Measurements from ENCODE around the gene SNAPC4.

SNAPC4 gene

DNA sequence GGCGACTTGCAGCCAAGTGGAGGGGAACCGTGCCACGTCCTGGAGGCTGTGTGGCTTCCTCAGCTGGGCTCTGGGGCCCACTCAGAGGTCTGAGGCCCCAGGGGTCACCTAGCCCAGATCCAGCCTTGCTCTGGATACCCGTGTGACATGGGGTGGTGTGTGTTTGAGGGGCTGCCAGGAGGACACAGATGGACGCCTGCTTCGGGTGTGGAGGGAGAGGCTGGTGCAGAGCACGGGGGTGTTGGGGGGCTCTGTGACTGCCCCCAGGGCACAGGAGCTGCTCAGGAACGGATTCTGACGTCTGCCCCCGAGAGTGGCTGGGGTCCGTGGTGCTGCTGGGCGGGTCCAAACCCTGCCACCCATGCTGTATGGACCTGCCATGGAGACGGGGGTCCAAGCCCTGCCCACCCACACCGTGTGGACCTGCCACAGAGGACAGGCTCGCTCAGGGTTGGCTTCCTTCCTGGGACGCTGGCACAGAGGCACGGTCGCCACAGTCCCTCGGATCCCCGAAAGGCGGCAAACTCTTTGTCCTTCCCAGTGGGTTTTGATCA lies 29.2 kb upstream of the SNAPC4 start:
- TF ChIP-seq GATA3 (IDR thresholded peaks at IDR 0.05; ENCODE audit: low read depth, low read length) (no peak), GATA2 (IDR thresholded peaks at IDR 0.05; ENCODE audit: low read depth, low read length) (no peak)

DNA sequence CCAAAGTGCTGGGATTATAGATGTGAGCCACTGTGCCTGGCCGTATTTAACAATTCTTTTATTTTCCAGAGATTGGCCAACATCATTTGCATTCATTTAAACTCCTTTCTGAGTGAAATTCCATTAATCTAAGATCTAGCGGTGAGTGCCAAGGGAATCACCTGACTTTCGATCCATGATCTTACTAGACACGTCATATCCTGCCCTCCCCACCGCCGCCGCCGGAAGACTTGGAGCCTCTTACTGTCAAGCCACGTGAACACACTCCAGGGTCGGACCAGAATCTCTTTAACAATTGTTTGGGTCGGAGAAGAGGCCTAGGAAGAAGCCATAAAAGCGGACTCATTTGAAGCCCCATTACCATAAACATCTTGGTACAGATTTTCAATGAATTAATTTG lies 26.8 kb upstream of the SNAPC4 start:
- TF ChIP-seq GATA3 (IDR thresholded peaks at IDR 0.05; ENCODE audit: low read depth, low read length), result no peak

DNA sequence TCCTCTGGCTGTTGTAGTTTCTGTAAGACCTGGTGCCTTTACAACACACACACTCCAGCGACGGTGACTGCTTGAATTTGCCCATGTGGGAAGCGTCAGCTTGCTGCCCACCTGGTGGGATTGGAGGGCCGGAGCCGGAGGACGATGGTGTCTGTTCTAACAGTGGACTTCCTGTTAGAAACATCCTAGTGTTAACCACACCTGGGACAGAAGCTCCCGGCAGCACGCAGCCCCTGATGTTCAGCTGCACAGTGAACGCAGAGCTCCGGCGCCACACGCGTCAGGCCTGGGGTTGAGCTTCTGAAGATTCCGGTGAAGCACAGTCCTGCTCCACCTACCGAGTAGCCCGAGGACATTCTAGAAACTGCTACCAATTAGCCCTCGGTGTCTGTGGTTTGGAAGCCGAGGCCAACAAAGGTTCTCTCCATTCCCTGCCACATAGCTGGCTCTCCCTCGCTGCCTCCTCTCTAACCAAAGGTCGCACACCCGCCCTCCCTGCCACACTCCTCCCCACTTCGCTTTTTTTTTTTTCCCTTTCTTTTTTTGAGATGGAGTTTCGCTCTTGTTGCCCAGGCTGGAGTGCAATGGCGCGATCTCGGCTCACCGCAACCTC lies 24.9 kb upstream of the SNAPC4 start:
- TF ChIP-seq GATA3 (IDR thresholded peaks at IDR 0.05; ENCODE audit: low read depth, low read length) (no peak), GATA2 (IDR thresholded peaks at IDR 0.05; ENCODE audit: low read depth, low read length) (no peak)

DNA sequence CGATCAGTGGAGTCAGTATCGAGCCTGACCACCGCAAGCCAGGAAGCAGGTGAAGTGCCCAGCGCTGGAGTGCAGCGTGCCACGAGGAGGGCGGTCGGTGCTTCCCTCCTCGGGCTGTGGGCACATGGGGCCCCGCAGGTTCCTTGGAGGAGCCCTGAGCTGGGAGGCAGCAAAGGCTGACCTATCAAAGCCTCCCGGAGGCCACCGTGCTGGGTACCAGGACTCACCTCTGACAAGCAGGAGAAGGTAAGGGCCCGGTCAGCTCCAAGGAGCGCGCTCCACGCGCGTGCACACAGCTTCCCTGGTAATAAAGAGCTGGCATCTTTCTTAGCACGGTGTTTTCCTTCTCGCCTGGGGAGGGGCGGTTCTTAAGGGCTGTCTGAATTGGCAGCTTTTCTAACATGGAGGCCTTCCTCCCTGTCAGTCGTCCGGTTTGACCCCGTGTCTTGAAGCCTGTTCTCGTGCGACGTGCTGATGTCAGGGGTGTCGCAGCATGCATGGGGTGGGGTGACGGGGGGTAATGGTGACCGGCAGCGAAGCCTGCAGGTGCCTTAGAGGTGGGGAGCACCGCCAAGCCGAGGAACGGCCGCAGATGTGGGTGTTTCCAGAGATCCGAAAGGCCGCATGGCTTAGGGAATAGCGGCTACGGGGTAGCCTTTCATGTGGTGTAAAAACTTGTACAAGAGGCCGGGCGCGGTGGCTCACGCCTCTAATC lies 23.6 kb upstream of the SNAPC4 start:
- TF ChIP-seq GATA2 (IDR thresholded peaks at IDR 0.05; ENCODE audit: low read depth, low read length) (no peak), GATA3 (IDR thresholded peaks at IDR 0.05; ENCODE audit: low read depth, low read length) (no peak)

DNA sequence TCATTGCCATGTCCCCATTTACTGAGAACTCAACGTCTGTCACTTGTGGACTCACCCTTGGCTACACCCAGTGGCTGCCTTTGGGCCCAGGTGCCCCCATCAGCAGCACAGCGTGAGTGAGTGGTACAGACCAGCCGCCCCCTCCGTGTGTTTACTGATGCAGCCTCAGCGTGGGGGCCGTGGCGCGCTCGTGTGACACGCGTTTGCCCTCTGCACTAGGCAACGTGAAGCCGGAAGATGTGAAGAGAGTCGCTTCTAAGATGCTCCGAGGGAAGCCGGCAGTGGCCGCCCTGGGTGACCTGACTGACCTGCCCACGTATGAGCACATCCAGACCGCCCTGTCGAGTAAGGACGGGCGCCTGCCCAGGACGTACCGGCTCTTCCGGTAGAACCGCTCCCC lies 22.9 kb upstream of the SNAPC4 start:
- TF ChIP-seq GATA2 (IDR thresholded peaks at IDR 0.05; ENCODE audit: low read depth, low read length) (no peak), GATA3 (IDR thresholded peaks at IDR 0.05; ENCODE audit: low read depth, low read length) (no peak)

DNA sequence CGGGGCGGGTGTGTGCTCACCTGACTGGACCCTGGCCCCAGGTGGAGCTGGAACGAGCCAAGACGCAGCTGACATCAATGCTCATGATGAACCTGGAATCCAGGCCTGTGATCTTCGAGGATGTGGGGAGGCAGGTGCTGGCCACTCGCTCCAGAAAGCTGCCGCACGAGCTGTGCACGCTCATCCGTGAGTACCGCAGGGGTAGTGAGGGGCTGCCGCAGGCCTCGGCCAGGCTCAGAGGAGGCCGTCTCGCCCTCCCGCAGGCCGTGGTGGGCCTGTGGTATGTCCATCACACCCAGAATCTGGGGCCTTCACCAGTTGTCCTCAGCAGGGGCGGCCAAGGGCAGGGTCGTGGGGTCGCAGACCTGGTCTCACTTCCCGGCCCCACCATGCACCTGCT lies 21.8 kb upstream of the SNAPC4 start:
- no peak for TF ChIP-seq GATA2 (IDR thresholded peaks at IDR 0.05; ENCODE audit: low read depth, low read length)
- TF ChIP-seq GATA3 (IDR thresholded peaks at IDR 0.05; ENCODE audit: low read depth, low read length), result no peak

DNA sequence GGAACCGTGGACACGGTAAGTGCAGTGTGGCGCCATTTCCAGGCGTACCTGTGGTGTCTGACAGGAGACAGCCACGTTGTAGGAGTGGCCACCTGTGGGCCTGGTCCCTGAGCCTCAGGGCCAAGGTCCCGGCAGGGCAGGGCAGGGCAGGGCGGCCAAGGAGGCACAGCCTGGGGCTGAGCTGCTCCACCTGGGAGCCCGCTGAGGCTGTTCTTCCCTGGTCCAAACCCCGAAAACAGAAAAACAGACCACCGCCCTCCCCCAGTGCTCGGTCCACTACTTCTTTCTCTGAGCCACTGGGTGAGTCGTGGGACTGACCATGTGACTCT lies 19.1 kb upstream of the SNAPC4 start:
- TF ChIP-seq GATA3 (IDR thresholded peaks at IDR 0.05; ENCODE audit: low read depth, low read length) (no peak), GATA2 (IDR thresholded peaks at IDR 0.05; ENCODE audit: low read depth, low read length) (no peak)

DNA sequence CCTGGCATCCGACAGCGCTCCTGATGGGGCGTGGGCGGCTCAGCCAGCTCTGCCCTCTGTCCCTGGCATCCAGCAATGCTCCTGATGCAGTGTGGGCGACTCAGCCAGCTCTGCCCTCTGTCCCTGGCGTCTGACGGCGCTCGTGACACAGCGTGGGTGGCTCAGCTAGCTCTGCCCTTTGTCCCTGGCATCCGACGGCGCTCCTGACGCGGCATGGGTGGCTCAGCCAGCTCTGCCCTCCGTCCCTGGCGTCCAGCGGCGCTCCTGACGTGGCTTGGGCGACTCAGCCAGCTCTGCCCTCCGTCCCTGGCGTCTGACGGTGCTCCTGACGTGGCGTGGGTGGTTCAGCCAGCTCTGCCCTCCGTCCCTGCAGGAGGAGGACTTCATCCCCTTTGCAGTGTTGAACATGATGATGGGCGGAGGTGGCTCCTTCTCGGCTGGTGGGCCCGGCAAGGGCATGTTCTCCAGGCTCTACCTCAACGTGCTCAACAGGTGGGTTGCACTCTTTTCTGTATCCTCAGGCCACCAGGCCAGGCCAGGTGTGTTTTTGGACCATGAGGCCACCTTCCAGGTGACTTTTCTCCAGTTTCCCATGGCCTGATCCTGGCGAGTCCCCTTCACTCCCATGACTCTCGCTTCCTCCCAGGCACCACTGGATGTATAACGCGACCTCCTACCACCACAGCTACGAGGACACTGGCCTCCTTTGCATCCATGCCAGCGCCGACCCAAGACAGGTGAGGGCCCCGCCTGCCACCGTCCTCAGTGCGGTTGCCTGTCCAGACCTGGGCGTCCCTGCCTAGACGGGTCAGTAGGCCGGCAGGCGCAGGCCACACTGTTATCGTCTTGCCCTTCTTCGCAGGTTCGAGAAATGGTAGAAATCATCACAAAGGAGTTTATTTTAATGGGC lies 18.5 kb upstream of the SNAPC4 start:
- TF ChIP-seq GATA2 (IDR thresholded peaks at IDR 0.05; ENCODE audit: low read depth, low read length) (no peak), GATA3 (IDR thresholded peaks at IDR 0.05; ENCODE audit: low read depth, low read length) (no peak)

DNA sequence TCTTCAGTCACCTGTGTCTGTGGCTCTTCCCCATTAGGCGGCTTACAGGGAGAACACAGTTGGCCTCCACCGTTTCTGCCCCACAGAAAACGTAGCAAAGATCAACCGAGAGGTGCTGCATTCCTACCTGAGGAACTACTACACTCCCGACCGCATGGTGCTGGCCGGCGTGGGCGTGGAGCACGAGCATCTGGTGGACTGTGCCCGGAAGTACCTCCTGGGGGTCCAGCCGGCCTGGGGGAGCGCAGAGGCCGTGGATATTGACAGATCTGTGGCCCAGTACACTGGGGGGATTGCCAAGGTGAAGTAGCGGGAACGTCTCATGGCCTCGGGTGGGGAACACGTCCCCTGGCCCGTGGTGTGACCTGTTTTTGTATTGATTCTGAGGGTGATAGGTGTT lies 16.9 kb upstream of the SNAPC4 start:
- TF ChIP-seq GATA3 (IDR thresholded peaks at IDR 0.05; ENCODE audit: low read depth, low read length), result no peak

DNA sequence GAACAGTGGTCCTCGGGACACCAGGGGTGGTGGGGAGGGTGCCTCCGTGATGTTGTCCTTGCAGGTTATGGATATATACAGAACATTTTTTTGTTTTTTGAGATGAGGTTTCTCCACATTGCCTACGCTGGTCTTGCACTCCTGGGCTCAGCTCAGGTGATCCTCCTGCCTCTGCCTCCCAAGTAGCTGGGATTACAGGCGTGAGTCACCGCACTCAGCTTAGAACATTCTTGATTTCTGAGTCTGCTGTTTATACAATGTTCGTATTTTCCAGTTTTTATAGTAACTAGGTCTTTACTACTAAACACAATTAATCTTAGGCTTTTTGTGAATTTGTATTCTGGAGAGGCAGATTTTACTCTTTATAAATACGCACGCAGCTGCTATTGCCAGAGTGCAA lies 16.5 kb upstream of the SNAPC4 start:
- no peak for TF ChIP-seq GATA2 (IDR thresholded peaks at IDR 0.05; ENCODE audit: low read depth, low read length)
- no peak for TF ChIP-seq GATA3 (IDR thresholded peaks at IDR 0.05; ENCODE audit: low read depth, low read length)

DNA sequence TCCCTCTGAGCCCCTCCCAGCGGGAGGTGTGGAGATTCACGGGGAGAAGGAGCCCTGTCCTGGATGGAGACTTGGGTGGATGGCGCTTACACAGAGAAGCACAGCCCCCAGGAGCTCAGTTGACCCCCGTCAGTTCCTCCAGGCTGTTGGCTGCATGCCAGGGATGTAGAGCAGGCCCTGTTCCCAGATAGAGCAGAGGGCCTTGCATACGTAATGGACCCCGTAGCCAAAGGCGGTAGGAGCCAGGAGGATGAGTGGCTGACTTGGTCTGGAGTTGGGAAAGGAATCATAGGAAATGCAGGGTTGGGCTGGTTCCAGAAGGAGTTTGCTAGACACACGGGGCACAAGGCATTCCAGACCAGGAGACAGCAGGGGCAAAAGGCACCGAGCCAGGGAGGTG lies 13.0 kb upstream of the SNAPC4 start:
- TF ChIP-seq GATA2 (IDR thresholded peaks at IDR 0.05; ENCODE audit: low read depth, low read length) (no peak), GATA3 (IDR thresholded peaks at IDR 0.05; ENCODE audit: low read depth, low read length) (no peak)

DNA sequence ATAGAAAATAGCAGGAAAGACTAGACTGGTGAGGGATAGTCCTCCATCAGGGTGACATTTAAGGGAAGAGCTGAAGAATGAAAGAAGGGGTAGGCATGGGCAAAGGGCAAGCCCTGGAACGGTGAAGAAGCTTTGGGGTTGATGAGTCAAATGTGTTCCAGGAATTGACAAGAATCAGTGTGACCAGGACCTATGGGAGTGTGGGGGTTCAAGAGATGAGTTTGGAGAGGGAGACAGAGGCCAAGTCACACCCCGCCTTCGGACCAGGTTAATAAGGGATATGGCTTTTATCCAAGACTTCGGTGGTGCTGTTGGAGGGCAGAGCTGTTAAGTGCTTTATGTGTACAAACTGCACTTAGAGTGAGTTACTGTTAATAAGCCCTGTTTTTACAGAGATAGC lies 11.4 kb upstream of the SNAPC4 start:
- TF ChIP-seq GATA3 (IDR thresholded peaks at IDR 0.05; ENCODE audit: low read depth, low read length), result no peak
- TF ChIP-seq GATA2 (IDR thresholded peaks at IDR 0.05; ENCODE audit: low read depth, low read length), result no peak

DNA sequence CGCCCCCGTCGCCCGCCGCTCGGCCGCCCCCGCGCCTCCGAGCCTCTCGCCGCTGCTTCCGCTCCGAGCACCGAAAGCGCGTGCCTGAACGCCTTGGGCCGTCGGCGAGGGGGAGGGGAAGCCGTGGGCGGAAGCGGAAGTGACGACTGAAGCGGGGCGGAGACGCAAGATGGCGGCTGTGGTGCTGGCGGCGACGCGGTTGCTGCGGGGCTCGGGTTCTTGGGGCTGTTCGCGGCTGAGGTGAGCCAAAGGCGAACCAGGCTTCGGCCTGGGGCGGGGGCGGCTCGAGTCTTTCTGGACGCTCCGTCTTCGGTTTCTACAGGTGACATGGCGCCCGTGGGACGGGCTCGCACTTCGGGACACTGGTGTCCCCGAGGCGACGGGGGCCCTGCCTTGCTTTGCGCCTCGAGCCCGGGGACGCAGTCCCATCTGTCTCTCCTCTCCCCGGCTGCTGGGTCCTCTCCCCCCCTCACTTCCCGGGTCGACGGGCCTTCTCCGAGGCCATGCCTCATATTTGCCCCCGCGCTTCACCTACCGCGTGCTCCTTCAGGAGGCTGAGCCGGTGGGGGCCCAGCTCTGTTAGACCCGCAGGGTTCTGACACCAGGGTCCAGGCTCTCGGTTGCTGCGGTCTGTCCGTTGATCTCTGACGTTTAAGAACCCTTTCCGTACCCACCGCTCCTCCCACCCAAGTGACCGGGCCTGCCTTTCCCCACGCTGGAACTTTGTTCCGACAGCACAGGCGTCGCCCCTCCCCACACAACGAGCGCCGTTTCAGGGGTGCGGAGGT lies 10.7 kb upstream of the SNAPC4 start, which contains the start of the genes ENTR1 and PMPCA:
Gene ENTR1 (minus strand): TSS at position 115 of the 788 bp plus-strand sequence. CDS start 217 bp downstream, outside the sequence.
Gene PMPCA (plus strand): TSS at position 159 of the 788 bp plus-strand sequence. CDS start 11 bp downstream, at position 170.
- TF ChIP-seq GATA3 (IDR thresholded peaks at IDR 0.05; ENCODE audit: low read depth, low read length) (no peak), GATA2 (IDR thresholded peaks at IDR 0.05; ENCODE audit: low read depth, low read length) (no peak)
